Adrenal gland (tissue), 5 donors: ENCODE measurements around the gene SYT8.

Source experiments
- CTCF ChIP-seq, 6 experiments: fragments of 450-650 bp in 4 of 6; fragments of 200-600 bp in 2 of 6; sonication (generic) in 1 of 6; IDR thresholded peaks; 1 replicate in 5 of 6; 2 replicates in 1 of 6; pipeline versions ENCODE4 v1.5.1 to v1.8.0; 2016 to 2021; ENCODE audit warnings: antibody characterized with exemption in 6 of 6, mild to moderate bottlenecking in 2 of 6, moderate library complexity in 1 of 6
- POLR2A ChIP-seq, 2 donors: fragments of 450-650 bp; IDR thresholded peaks; one replicate each; pipeline ENCODE4 v1.6.1; 2017; ENCODE audit warnings: antibody characterized with exemption in 2 of 2, mild to moderate bottlenecking in 2 of 2, moderate library complexity in 1 of 2
- donor health status: DM: no; HTN: no; CAD: no.

DNA sequence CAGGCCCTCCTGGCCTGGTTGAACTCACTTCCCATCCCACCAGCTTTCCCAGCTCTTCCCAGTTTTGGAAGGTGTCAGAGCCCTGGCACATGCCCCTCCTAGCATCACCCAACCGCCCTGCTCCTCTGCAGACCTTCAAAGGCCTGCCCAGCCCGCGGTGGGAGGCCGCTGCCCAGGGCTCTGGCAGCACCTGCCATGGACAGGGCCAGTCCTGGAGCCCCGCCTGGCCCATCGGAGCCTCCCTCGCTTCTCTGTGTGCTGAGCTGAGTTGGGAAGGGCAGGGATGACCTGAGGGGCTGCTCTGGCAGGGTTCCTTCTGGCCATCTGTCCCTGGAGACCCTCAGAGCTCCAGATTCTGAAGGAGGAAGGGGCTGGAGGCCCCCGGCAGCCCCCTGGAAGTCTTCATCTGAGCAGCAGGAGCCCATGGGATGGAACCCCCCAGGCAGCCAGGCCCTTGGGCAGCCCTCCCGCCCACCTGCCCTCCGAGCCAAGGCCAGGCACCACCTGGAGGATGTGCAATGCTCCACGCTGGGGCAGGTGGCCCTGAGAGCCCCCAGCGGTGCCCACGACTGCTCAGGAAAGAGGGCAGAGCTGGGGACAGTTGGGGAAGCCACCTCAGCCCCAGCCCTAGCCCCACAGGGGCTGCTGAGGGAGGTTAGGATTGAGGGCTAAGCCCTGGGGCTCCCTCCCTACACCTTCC lies 21.7 kb downstream of the SYT8 start:
- no peak for TF ChIP-seq CTCF (IDR thresholded peaks at IDR 0.05)
- TF ChIP-seq POLR2A (IDR thresholded peaks at IDR 0.05): no peak
